Natural killer cell (primary cell): ENCODE data around the gene PCSK4. TPM values are rescaled to one million over a fixed set of nuclear protein-coding genes. Genes with fewer than 3 reads are reported as not detected.

ENCODE experiments used
- ATAC-seq, 3 donors: fragments of 150-1000 bp in 2 of 3; fragments of 200-7000 bp in 1 of 3; cut with Tn5 transposase; 1 replicate in 1 of 3; 2 replicates in 2 of 3; pipeline ENCODE4 v1.10.0; 2021; ENCODE audit warnings: mild to moderate bottlenecking in 2 of 3, moderate library complexity in 2 of 3
- DNase-seq, 2 donors: peaks; one replicate each; pipeline versions ENCODE4 v3.0.0 to v3.0.0-alpha.2; 2013 to 2021; ENCODE audit warnings: mixed read lengths in 1 of 2
- H3K27ac ChIP-seq: one replicate; pipeline ENCODE4 v1.5.1; 2013; ENCODE audit warnings: mild to moderate bottlenecking, low read length
- H3K27me3 ChIP-seq: one replicate; pipeline ENCODE4 v1.6.1; 2013; ENCODE audit warnings: low read length; ENCODE audit not compliant: control insufficient read depth, insufficient read depth
- H3K36me3 ChIP-seq: one replicate; pipeline ENCODE4 v1.6.1; 2013; ENCODE audit warnings: low read length; ENCODE audit not compliant: control insufficient read depth, insufficient read depth
- H3K4me1 ChIP-seq: one replicate; pipeline ENCODE4 v1.6.1; 2013; ENCODE audit warnings: low read length; ENCODE audit not compliant: control insufficient read depth, insufficient read depth
- H3K4me3 ChIP-seq: one replicate; pipeline ENCODE4 v1.5.1; 2013; ENCODE audit warnings: low read length
- H3K9me3 ChIP-seq: one replicate; pipeline ENCODE4 v1.6.1; 2013; ENCODE audit warnings: low read length; ENCODE audit not compliant: control insufficient read depth, insufficient read depth
- H3K27ac Mint-ChIP-seq, 2 donors: one replicate each; pipeline ENCODE4 v1.8.0; 2022; ENCODE audit warnings: mild to moderate bottlenecking in 2 of 2, mixed read lengths in 2 of 2, moderate library complexity in 1 of 2
- H3K27me3 Mint-ChIP-seq, 2 donors: one replicate each; pipeline ENCODE4 v1.8.0; 2022; ENCODE audit warnings: low read depth in 2 of 2, mixed read lengths in 2 of 2
- H3K36me3 Mint-ChIP-seq: one replicate; pipeline ENCODE4 v1.8.0; 2022; ENCODE audit warnings: mixed read lengths
- H3K4me1 Mint-ChIP-seq, 2 donors: one replicate each; pipeline ENCODE4 v1.8.0; 2022; ENCODE audit warnings: mixed read lengths in 2 of 2
- H3K4me3 Mint-ChIP-seq: one replicate; pipeline ENCODE4 v1.8.0; 2022; ENCODE audit warnings: mild to moderate bottlenecking, moderate library complexity, mixed read lengths
- H3K9me3 Mint-ChIP-seq, 2 donors: one replicate each; pipeline ENCODE4 v1.8.0; 2022; ENCODE audit warnings: mixed read lengths in 2 of 2
- WGBS: methylation state at CpG from one replicate; pipeline ENCODE4 v1.1.7; 2013; ENCODE audit warnings: missing lambda C conversion rate; ENCODE audit not compliant: insufficient coverage; 5-methylcytosine and 5-hydroxymethylcytosine counted together
- intact Hi-C: fragments of 100-400 bp; cut with micrococcal nuclease; formaldehyde crosslinking; loops from one replicate; pipeline ENCODE4 v1.14.2; 2022
- total RNA-seq, 4 donors: library from RNA; stranded (reverse); fragments of 120-200 nt in 1 of 4; gene quantifications; one replicate each; pipeline versions ENCODE4 v1.2.3 to v1.2.4, GENCODE V29; 2013 to 2022
- TF ChIP-seq, protein P1 (sequence below): fragments of 200-600 bp; IDR thresholded peaks from one replicate; pipeline ENCODE4 v1.8.0; 2022; ENCODE audit warnings: antibody characterized with exemption

PCSK4 gene
- total RNA-seq, 3 donors from 2014 or later (not counting 1 experiment from before 2014, with no cell fraction given): 4.1 to 6.0 (median 5.3) TPM

GRCh38 chr19:1508507-1508856 is 18.3 kb upstream of the PCSK4 start:
- Histone ChIP-seq H3K36me3 (no peaks in the 10 kb centered on the region), H3K27me3 (peaks cover 11% of the 10 kb centered on the region), H3K27ac (no peak overlapping the region), H3K4me1 (peaks cover 33% of the 10 kb centered on the region), H3K9me3 (peaks cover 9% of the 10 kb centered on the region), H3K4me3 (no peak overlapping the region)
- ATAC-seq: no peak
- Mint-ChIP-seq H3K27ac (peak overlapping the region in 1 of 2 donors; percentile 94), H3K9me3 (no peaks in the 10 kb centered on the region), H3K27me3 (peaks cover 15 to 30% of the 10 kb centered on the region in 2 donors), H3K4me1 (peaks cover 10 to 20% of the 10 kb centered on the region in 2 donors), H3K4me3 (peak overlapping the region; percentile 45), H3K36me3 (no peaks in the 10 kb centered on the region)
- intact Hi-C loops: no loop called here
- 40% methylated on average over 12 of the region's 12 CpGs for WGBS
- TF ChIP-seq, protein P1, sequence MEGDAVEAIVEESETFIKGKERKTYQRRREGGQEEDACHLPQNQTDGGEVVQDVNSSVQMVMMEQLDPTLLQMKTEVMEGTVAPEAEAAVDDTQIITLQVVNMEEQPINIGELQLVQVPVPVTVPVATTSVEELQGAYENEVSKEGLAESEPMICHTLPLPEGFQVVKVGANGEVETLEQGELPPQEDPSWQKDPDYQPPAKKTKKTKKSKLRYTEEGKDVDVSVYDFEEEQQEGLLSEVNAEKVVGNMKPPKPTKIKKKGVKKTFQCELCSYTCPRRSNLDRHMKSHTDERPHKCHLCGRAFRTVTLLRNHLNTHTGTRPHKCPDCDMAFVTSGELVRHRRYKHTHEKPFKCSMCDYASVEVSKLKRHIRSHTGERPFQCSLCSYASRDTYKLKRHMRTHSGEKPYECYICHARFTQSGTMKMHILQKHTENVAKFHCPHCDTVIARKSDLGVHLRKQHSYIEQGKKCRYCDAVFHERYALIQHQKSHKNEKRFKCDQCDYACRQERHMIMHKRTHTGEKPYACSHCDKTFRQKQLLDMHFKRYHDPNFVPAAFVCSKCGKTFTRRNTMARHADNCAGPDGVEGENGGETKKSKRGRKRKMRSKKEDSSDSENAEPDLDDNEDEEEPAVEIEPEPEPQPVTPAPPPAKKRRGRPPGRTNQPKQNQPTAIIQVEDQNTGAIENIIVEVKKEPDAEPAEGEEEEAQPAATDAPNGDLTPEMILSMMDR: no peak
- no peak for DNase-seq

GRCh38 chr19:1507763-1508506 is 17.8 kb upstream of the PCSK4 start:
- Mint-ChIP-seq H3K27me3 (peaks cover 15 to 30% of the 10 kb centered on the region in 2 donors), H3K9me3 (no peaks in the 10 kb centered on the region), H3K4me1 (peaks cover 10 to 20% of the 10 kb centered on the region in 2 donors), H3K4me3 (peak overlapping the region; percentile 78), H3K27ac (peak overlapping the region; percentile 83 to 94), H3K36me3 (no peaks in the 10 kb centered on the region)
- Histone ChIP-seq H3K9me3 (peaks cover 9% of the 10 kb centered on the region), H3K4me1 (peaks cover 35% of the 10 kb centered on the region), H3K36me3 (no peaks in the 10 kb centered on the region), H3K4me3 (peak overlapping the region; percentile 40), H3K27me3 (peaks cover 15% of the 10 kb centered on the region), H3K27ac (peak overlapping the region; percentile 41)
- TF ChIP-seq, protein P1: no peak
- WGBS: 2% methylated on average over 46 of the region's 46 CpGs
- ATAC-seq: peak; percentile 90 to 95 (median 91)
- peak; percentile 90 to 97 for DNase-seq
- intact Hi-C loops: loop anchor here (1.0 kb wide), 1 partner anchor 18 kb away; the partner anchor contains the start of gene PCSK4

GRCh38 chr19:1507192-1507660 is 17.1 kb upstream of the PCSK4 start:
- peaks cover 15 to 33% of the 10 kb centered on the region in 2 donors for H3K27me3 Mint-ChIP-seq
- no peaks in the 10 kb centered on the region for H3K9me3 Mint-ChIP-seq
- H3K27ac Mint-ChIP-seq: peak overlapping the region; percentile 83 to 94
- TF ChIP-seq, protein P1: no peak
- Histone ChIP-seq H3K27ac (peak overlapping the region; percentile 41), H3K4me3 (no peak overlapping the region), H3K27me3 (peaks cover 14% of the 10 kb centered on the region), H3K36me3 (no peaks in the 10 kb centered on the region), H3K4me1 (peaks cover 31% of the 10 kb centered on the region), H3K9me3 (peaks cover 9% of the 10 kb centered on the region)
- DNase-seq (no peak), ATAC-seq (no peak)
- no peaks in the 10 kb centered on the region for H3K36me3 Mint-ChIP-seq
- intact Hi-C loops: loop anchor here (1.0 kb wide), 1 partner anchor 17 kb away; the partner anchor contains the start of gene PCSK4
- no peak overlapping the region for H3K4me3 Mint-ChIP-seq
- peaks cover 10 to 20% of the 10 kb centered on the region in 2 donors for H3K4me1 Mint-ChIP-seq
- WGBS: 78% methylated on average over 23 of the region's 23 CpGs
